ENCODE results near the gene SLC6A5. TPM values are rescaled to one million over a fixed set of nuclear protein-coding genes. Genes with fewer than 3 reads are reported as not detected.

Gene SLC6A5
- total and polyA plus RNA-seq, 4 donors: not detected

- Histone ChIP-seq H3K4me1 (ENCODE audit: control insufficient read depth in 1 of 2, insufficient read depth in 2 of 2, low read length in 2 of 2) (no peaks in the 10 kb centered on the region), H3K36me3 (ENCODE audit: control insufficient read depth in 1 of 2, insufficient read depth in 2 of 2, low read length in 1 of 2) (no peaks in the 10 kb centered on the region), H3K27ac (ENCODE audit: low read depth in 1 of 2, low read length in 2 of 2) (no peak overlapping the region), H3K4me3 (ENCODE audit: low read length in 2 of 2) (no peak overlapping the region), H3K9me3 (ENCODE audit: control insufficient read depth, low read length) (no peaks in the 10 kb centered on the region), H3K27me3 (ENCODE audit: control insufficient read depth in 1 of 2, insufficient read depth in 2 of 2, low read length in 1 of 2) (peaks cover 0 to 3% of the 10 kb centered on the region in 2 donors)
- no peak for DNase-seq
- no peak for ATAC-seq (ENCODE audit: low FRiP score)
- 5% methylated on average over 10 of the region's 10 CpGs for WGBS, 2 donors
- intact Hi-C loops (cut with DNase I): no loop called here
These were observed 68.9 kb downstream of the SLC6A5 start for GRCh38 chr11:20668131-20668809.

GRCh38 chr11:20668844-20669819 is 69.7 kb downstream of the SLC6A5 start, which contains the start of gene NELL1:
Gene NELL1 (plus strand): TSS chr11:20669586.
- ATAC-seq (ENCODE audit: low FRiP score): peak; percentile 40
- H3K4me3 ChIP-seq (ENCODE audit: low read length in 2 of 2): peak within 1 kb of the TSS in 1 of 2 donors; percentile 14
- 0 to 1% methylated on average over 70 to 93 of the region's 93 CpGs for WGBS, 2 donors

GRCh38 chr11:20669820-20670684 is 70.6 kb downstream of the SLC6A5 start:
- Histone ChIP-seq H3K27me3 (ENCODE audit: control insufficient read depth in 1 of 2, insufficient read depth in 2 of 2, low read length in 1 of 2) (peaks cover 0 to 1% of the 10 kb centered on the region in 2 donors), H3K27ac (ENCODE audit: low read depth in 1 of 2, low read length in 2 of 2) (no peak overlapping the region), H3K4me3 (ENCODE audit: low read length in 2 of 2) (no peak overlapping the region), H3K9me3 (ENCODE audit: control insufficient read depth, low read length) (no peaks in the 10 kb centered on the region), H3K4me1 (ENCODE audit: control insufficient read depth in 1 of 2, insufficient read depth in 2 of 2, low read length in 2 of 2) (no peaks in the 10 kb centered on the region), H3K36me3 (ENCODE audit: control insufficient read depth in 1 of 2, insufficient read depth in 2 of 2, low read length in 1 of 2) (no peaks in the 10 kb centered on the region)
- ATAC-seq (ENCODE audit: low FRiP score) (no peak), DNase-seq (no peak)
- 1% methylated on average over 57 to 60 of the region's 60 CpGs for WGBS, 2 donors
- intact Hi-C loops (cut with DNase I): no loop called here

More at GRCh38 chr11:20668844-20669819, 69.7 kb downstream of the SLC6A5 start, which contains the start of gene NELL1:
- intact Hi-C loops (cut with DNase I): no loop called here
- Histone ChIP-seq H3K27ac (ENCODE audit: low read depth in 1 of 2, low read length in 2 of 2) (no peak within 1 kb of the TSS), H3K4me1 (ENCODE audit: control insufficient read depth in 1 of 2, insufficient read depth in 2 of 2, low read length in 2 of 2) (no peaks in the 10 kb centered on the region), H3K9me3 (ENCODE audit: control insufficient read depth, low read length) (no peaks in the 10 kb centered on the region), H3K27me3 (ENCODE audit: control insufficient read depth in 1 of 2, insufficient read depth in 2 of 2, low read length in 1 of 2) (peaks cover 0 to 3% of the 10 kb centered on the region in 2 donors), H3K36me3 (ENCODE audit: control insufficient read depth in 1 of 2, insufficient read depth in 2 of 2, low read length in 1 of 2) (no peaks in the 10 kb centered on the region)
- no peak for DNase-seq

- 2 to 3% methylated on average over 21 of the region's 21 CpGs for WGBS, 2 donors
- Histone ChIP-seq H3K9me3 (ENCODE audit: control insufficient read depth, low read length) (no peaks in the 10 kb centered on the region), H3K36me3 (ENCODE audit: control insufficient read depth in 1 of 2, insufficient read depth in 2 of 2, low read length in 1 of 2) (no peaks in the 10 kb centered on the region), H3K4me1 (ENCODE audit: control insufficient read depth in 1 of 2, insufficient read depth in 2 of 2, low read length in 2 of 2) (no peaks in the 10 kb centered on the region), H3K27me3 (ENCODE audit: control insufficient read depth in 1 of 2, insufficient read depth in 2 of 2, low read length in 1 of 2) (peaks cover 0 to 1% of the 10 kb centered on the region in 2 donors), H3K27ac (ENCODE audit: low read depth in 1 of 2, low read length in 2 of 2) (no peak overlapping the region), H3K4me3 (ENCODE audit: low read length in 2 of 2) (no peak overlapping the region)
- ATAC-seq (ENCODE audit: low FRiP score) (no peak), DNase-seq (no peak)
- intact Hi-C loops (cut with DNase I): no loop called here
These were observed 71.6 kb downstream of the SLC6A5 start for GRCh38 chr11:20670932-20671403.

- Histone ChIP-seq H3K36me3 (ENCODE audit: control insufficient read depth in 1 of 2, insufficient read depth in 2 of 2, low read length in 1 of 2) (no peaks in the 10 kb centered on the region), H3K4me3 (ENCODE audit: low read length in 2 of 2) (no peak overlapping the region), H3K27me3 (ENCODE audit: control insufficient read depth in 1 of 2, insufficient read depth in 2 of 2, low read length in 1 of 2) (peaks cover 0 to 1% of the 10 kb centered on the region in 2 donors), H3K27ac (ENCODE audit: low read depth in 1 of 2, low read length in 2 of 2) (no peak overlapping the region), H3K9me3 (ENCODE audit: control insufficient read depth, low read length) (no peaks in the 10 kb centered on the region), H3K4me1 (ENCODE audit: control insufficient read depth in 1 of 2, insufficient read depth in 2 of 2, low read length in 2 of 2) (no peaks in the 10 kb centered on the region)
- no peak for DNase-seq
- 29% methylated on average over 6 of the region's 6 CpGs for WGBS, 2 donors
- intact Hi-C loops (cut with DNase I): no loop called here
- ATAC-seq (ENCODE audit: low FRiP score): no peak
These were observed 72.6 kb downstream of the SLC6A5 start for GRCh38 chr11:20671856-20672546.

GRCh38 chr11:20672575-20672974 is 73.2 kb downstream of the SLC6A5 start:
- intact Hi-C loops (cut with DNase I): no loop called here
- H3K9me3 ChIP-seq (ENCODE audit: control insufficient read depth, low read length): no peaks in the 10 kb centered on the region
- no peaks in the 10 kb centered on the region for H3K4me1 ChIP-seq (ENCODE audit: control insufficient read depth in 1 of 2, insufficient read depth in 2 of 2, low read length in 2 of 2)
- ATAC-seq (ENCODE audit: low FRiP score): no peak
- DNase-seq: no peak
- no peak overlapping the region for H3K27ac ChIP-seq (ENCODE audit: low read depth in 1 of 2, low read length in 2 of 2)
- H3K4me3 ChIP-seq (ENCODE audit: low read length in 2 of 2): no peak overlapping the region
- 22 to 33% methylated on average over 2 of the region's 2 CpGs for WGBS, 2 donors
- H3K27me3 ChIP-seq (ENCODE audit: control insufficient read depth in 1 of 2, insufficient read depth in 2 of 2, low read length in 1 of 2): peaks cover 0 to 1% of the 10 kb centered on the region in 2 donors
- H3K36me3 ChIP-seq (ENCODE audit: control insufficient read depth in 1 of 2, insufficient read depth in 2 of 2, low read length in 1 of 2): no peaks in the 10 kb centered on the region

GRCh38 chr11:20676658-20677057 is 77.2 kb downstream of the SLC6A5 start:
- Histone ChIP-seq H3K36me3 (ENCODE audit: control insufficient read depth in 1 of 2, insufficient read depth in 2 of 2, low read length in 1 of 2) (no peaks in the 10 kb centered on the region), H3K27ac (ENCODE audit: low read depth in 1 of 2, low read length in 2 of 2) (no peak overlapping the region), H3K9me3 (ENCODE audit: control insufficient read depth, low read length) (peaks cover 4% of the 10 kb centered on the region), H3K4me3 (ENCODE audit: low read length in 2 of 2) (no peak overlapping the region), H3K4me1 (ENCODE audit: control insufficient read depth in 1 of 2, insufficient read depth in 2 of 2, low read length in 2 of 2) (no peaks in the 10 kb centered on the region), H3K27me3 (ENCODE audit: control insufficient read depth in 1 of 2, insufficient read depth in 2 of 2, low read length in 1 of 2) (no peaks in the 10 kb centered on the region)
- 95% methylated on average over 2 of the region's 2 CpGs for WGBS, 2 donors
- intact Hi-C loops (cut with DNase I): no loop called here
- no peak for DNase-seq
- no peak for ATAC-seq (ENCODE audit: low FRiP score)

GRCh38 chr11:20688761-20689160 is 89.4 kb downstream of the SLC6A5 start:
- H3K4me3 ChIP-seq (ENCODE audit: low read length in 2 of 2): no peak overlapping the region
- DNase-seq: no peak
- no peaks in the 10 kb centered on the region for H3K9me3 ChIP-seq (ENCODE audit: control insufficient read depth, low read length)
- no peaks in the 10 kb centered on the region for H3K36me3 ChIP-seq (ENCODE audit: control insufficient read depth in 1 of 2, insufficient read depth in 2 of 2, low read length in 1 of 2)
- no peak for ATAC-seq (ENCODE audit: low FRiP score)
- no peaks in the 10 kb centered on the region for H3K4me1 ChIP-seq (ENCODE audit: control insufficient read depth in 1 of 2, insufficient read depth in 2 of 2, low read length in 2 of 2)
- H3K27ac ChIP-seq (ENCODE audit: low read depth in 1 of 2, low read length in 2 of 2): no peak overlapping the region
- intact Hi-C loops (cut with DNase I): no loop called here
- no peaks in the 10 kb centered on the region for H3K27me3 ChIP-seq (ENCODE audit: control insufficient read depth in 1 of 2, insufficient read depth in 2 of 2, low read length in 1 of 2)
- WGBS, 2 donors: 64% methylated on average over 3 of the region's 3 CpGs
